A172 (cell line): ENCODE measurements around the gene TMEM59L. TPM values are rescaled to one million over a fixed set of nuclear protein-coding genes. Genes with fewer than 3 reads are reported as not detected.

Experiments
- total RNA-seq: library from RNA; depleted of rRNA; stranded (reverse); fragments of >200 nt; shearing (Covaris generic); gene quantifications from 2 replicates; pipeline ENCODE4 v1.2.3, GENCODE V29; 2014; rRNA removed

TMEM59L gene
- total RNA-seq, 1 experiment from 2014 or later, result 5.2 TPM

Other genes with a start within 250 kb of the TMEM59L start
- gene GDF15, start 226.7 kb upstream of the TMEM59L start, total RNA-seq, result 89.8 and 93.9 TPM in 2 replicates
- gene LRRC25, start 215.2 kb upstream of the TMEM59L start, total RNA-seq, result 0.07 TPM in 1 of 2 replicates, not detected in the other
- 88.7 and 127 TPM in 2 replicates for gene SSBP4, start 193.5 kb upstream of the TMEM59L start, total RNA-seq
- gene ISYNA1, start 174.7 kb upstream of the TMEM59L start, total RNA-seq, result 0.72 and 0.98 TPM in 2 replicates
- 9.0 and 10.3 TPM in 2 replicates for gene ELL, start 90.8 kb upstream of the TMEM59L start, total RNA-seq
- gene FKBP8, start 69.3 kb upstream of the TMEM59L start, total RNA-seq, result 286 and 312 TPM in 2 replicates
- gene KXD1, start 55.0 kb upstream of the TMEM59L start, total RNA-seq, result 111 and 117 TPM in 2 replicates
- 779 and 974 TPM in 2 replicates for gene UBA52, start 41.0 kb upstream of the TMEM59L start, total RNA-seq
- 122 and 137 TPM in 2 replicates for gene REX1BD, start 24.1 kb upstream of the TMEM59L start, total RNA-seq
- gene CRLF1, start 6.1 kb upstream of the TMEM59L start, total RNA-seq, result 29.3 and 55.9 TPM in 2 replicates
- gene KLHL26, start 24.2 kb downstream of the TMEM59L start, total RNA-seq, result 2.5 and 5.3 TPM in 2 replicates
- 0.98 and 1.4 TPM in 2 replicates for gene CRTC1, start 70.8 kb downstream of the TMEM59L start, total RNA-seq
- gene COMP, start 178.4 kb downstream of the TMEM59L start, total RNA-seq, result not detected in 2 replicates
- gene UPF1, start 219.1 kb downstream of the TMEM59L start, total RNA-seq, result 40.3 and 56.4 TPM in 2 replicates